HEK293 (cell line): Measurements from ENCODE around the gene NUDT13.

Experiments
- CTCF ChIA-PET: fragments of 350-600 bp; formaldehyde crosslinking; extraction: SDS; loops from one replicate; lab custom pipeline; 2021; ENCODE audit warnings: antibody characterized with exemption; lab: Yijun Ruan, JAX
- POLR2A ChIA-PET: fragments of 300-600 bp; formaldehyde crosslinking; extraction: SDS; loops from one replicate; lab custom pipeline; 2020; ENCODE audit warnings: antibody characterized with exemption, inconsistent platforms; lab: Yijun Ruan, JAX
- H3K27ac ChIP-seq: fragments of 200-500 bp; sonication (Bioruptor generic); 2 replicates; pipeline ENCODE4 v1.5.1; 2014; ENCODE audit warnings: low read depth, low read length, control low read depth, inconsistent platforms; ENCODE audit errors: extremely low read depth
- H3K36me3 ChIP-seq, 2 experiments: fragments of 200-500 bp in 1 of 2; sonication (Bioruptor generic) in 1 of 2; 1 replicate in 1 of 2; 2 replicates in 1 of 2; pipeline ENCODE4 v1.5.1; 2014 to 2017; ENCODE audit warnings: inconsistent platforms in 2 of 2, low read length in 2 of 2; ENCODE audit not compliant: control insufficient read depth in 2 of 2, insufficient read depth in 1 of 2
- H3K4me1 ChIP-seq: fragments of 200-500 bp; sonication (Bioruptor generic); 2 replicates; pipeline ENCODE4 v1.5.1; 2014; ENCODE audit warnings: mild to moderate bottlenecking, low read length, inconsistent platforms; ENCODE audit not compliant: control insufficient read depth, insufficient read depth
- H3K4me3 ChIP-seq: 2 replicates; pipeline ENCODE4 v1.5.1; 2011; ENCODE audit warnings: low read depth, mild to moderate bottlenecking, control low read depth, low read length, moderate library complexity
- H3K9me3 ChIP-seq: fragments of 200-500 bp; sonication (Bioruptor generic); 2 replicates; pipeline ENCODE4 v1.5.1; 2014; ENCODE audit warnings: low read depth, low read length, inconsistent platforms; ENCODE audit not compliant: control insufficient read depth, insufficient read depth
- KLF7 ChIP-seq: fragments of 450-650 bp; formaldehyde crosslinking; IDR thresholded peaks from 2 replicates; pipeline ENCODE4 v1.5.1; 2016; ENCODE audit warnings: missing biosample characterization, missing genetic modification characterization, borderline replicate concordance
- OVOL3 ChIP-seq: fragments of 450-650 bp; formaldehyde crosslinking; IDR thresholded peaks from 2 replicates; pipeline ENCODE4 v1.5.1; 2016; ENCODE audit warnings: missing biosample characterization, missing genetic modification characterization
- SCRT2 ChIP-seq: fragments of 450-650 bp; formaldehyde crosslinking; IDR thresholded peaks from 2 replicates; pipeline ENCODE4 v1.5.1; 2016; ENCODE audit warnings: missing biosample characterization, missing genetic modification characterization
- SP2 ChIP-seq: fragments of 450-650 bp; formaldehyde crosslinking; IDR thresholded peaks from 2 replicates; pipeline ENCODE4 v1.5.1; 2016; ENCODE audit warnings: missing biosample characterization, missing genetic modification characterization
- ZBTB17 ChIP-seq: fragments of 450-650 bp; formaldehyde crosslinking; IDR thresholded peaks from 2 replicates; pipeline ENCODE4 v1.5.1; 2016; ENCODE audit warnings: missing biosample characterization, missing genetic modification characterization
- ZNF174 ChIP-seq: fragments of 450-650 bp; formaldehyde crosslinking; IDR thresholded peaks from 2 replicates; pipeline ENCODE4 v1.5.0; 2017; ENCODE audit warnings: missing biosample characterization, mild to moderate bottlenecking, missing genetic modification characterization
- ZNF223 ChIP-seq: fragments of 450-650 bp; formaldehyde crosslinking; IDR thresholded peaks from 2 replicates; pipeline ENCODE4 v1.5.1; 2016; ENCODE audit warnings: missing biosample characterization, missing genetic modification characterization
- ZNF24 ChIP-seq: fragments of 450-650 bp; formaldehyde crosslinking; IDR thresholded peaks from 2 replicates; pipeline ENCODE4 v1.5.1; 2016; ENCODE audit warnings: missing biosample characterization, missing genetic modification characterization
- ZNF248 ChIP-seq: fragments of 450-650 bp; formaldehyde crosslinking; IDR thresholded peaks from 2 replicates; pipeline ENCODE4 v1.5.1; 2017; ENCODE audit warnings: missing biosample characterization, missing genetic modification characterization
- ZNF311 ChIP-seq: fragments of 450-650 bp; formaldehyde crosslinking; IDR thresholded peaks from 2 replicates; pipeline ENCODE4 v1.5.1; 2017; ENCODE audit warnings: missing biosample characterization, missing genetic modification characterization, borderline replicate concordance
- ZNF341 ChIP-seq: fragments of 450-650 bp; formaldehyde crosslinking; IDR thresholded peaks from 2 replicates; pipeline ENCODE4; 2016; ENCODE audit warnings: low read depth, missing biosample characterization, missing genetic modification characterization
- ZNF391 ChIP-seq: fragments of 450-650 bp; formaldehyde crosslinking; IDR thresholded peaks from 2 replicates; pipeline ENCODE4 v1.5.1; 2016; ENCODE audit warnings: low read depth, missing biosample characterization, missing genetic modification characterization, borderline replicate concordance
- ZNF510 ChIP-seq: fragments of 450-650 bp; formaldehyde crosslinking; IDR thresholded peaks from 2 replicates; pipeline ENCODE4 v1.5.1; 2018; ENCODE audit warnings: mild to moderate bottlenecking, missing genetic modification characterization, missing biosample characterization; ENCODE audit not compliant: insufficient replicate concordance
- ZNF514 ChIP-seq: fragments of 450-650 bp; formaldehyde crosslinking; IDR thresholded peaks from 2 replicates; pipeline ENCODE4 v1.5.1; 2016; ENCODE audit warnings: missing biosample characterization, missing genetic modification characterization
- ZNF639 ChIP-seq: fragments of 450-650 bp; formaldehyde crosslinking; IDR thresholded peaks from 2 replicates; pipeline ENCODE4 v1.5.1; 2016; ENCODE audit warnings: missing biosample characterization, missing genetic modification characterization
- ZNF664 ChIP-seq: fragments of 450-650 bp; formaldehyde crosslinking; IDR thresholded peaks from 2 replicates; pipeline ENCODE4 v1.5.1; 2016; ENCODE audit warnings: missing biosample characterization, missing genetic modification characterization
- ZNF791 ChIP-seq: fragments of 450-650 bp; formaldehyde crosslinking; IDR thresholded peaks from 2 replicates; pipeline ENCODE4 v1.5.1; 2016; ENCODE audit warnings: missing biosample characterization, missing genetic modification characterization
- ZSCAN16 ChIP-seq: fragments of 450-650 bp; formaldehyde crosslinking; IDR thresholded peaks from 2 replicates; pipeline ENCODE4 v1.5.1; 2016; ENCODE audit warnings: missing biosample characterization, missing genetic modification characterization
- TF ChIP-seq, protein P1 (sequence below): fragments of 450-650 bp; formaldehyde crosslinking; IDR thresholded peaks from 2 replicates; pipeline ENCODE4 v1.5.1; 2017; ENCODE audit warnings: missing biosample characterization, missing genetic modification characterization
- TF ChIP-seq, protein P2 (sequence below): fragments of 450-650 bp; formaldehyde crosslinking; IDR thresholded peaks from 2 replicates; pipeline ENCODE4 v1.5.1; 2016; ENCODE audit warnings: missing biosample characterization, missing genetic modification characterization, borderline replicate concordance

The NUDT13 gene

DNA sequence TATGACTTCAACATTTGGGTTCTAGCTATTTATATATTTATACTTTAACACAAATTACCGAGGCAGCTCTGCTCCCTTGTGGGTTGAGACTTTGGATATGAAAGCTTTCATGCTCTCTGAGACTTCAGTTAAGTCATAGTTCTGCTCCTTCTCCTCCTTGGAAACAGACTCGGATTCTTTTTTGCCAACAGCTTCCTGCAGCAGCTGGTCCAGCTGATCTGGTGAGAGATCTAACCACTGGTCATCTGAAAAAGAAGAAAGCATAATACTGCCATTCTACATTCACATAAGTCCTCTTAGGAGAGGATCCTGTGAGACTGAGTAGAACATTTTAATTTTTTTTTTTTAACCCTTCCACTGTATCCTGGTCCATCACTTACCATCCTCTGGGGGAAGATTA, 29.0 kb downstream of the NUDT13 start:
- no peaks in the 10 kb centered on the region for H3K4me1 ChIP-seq
- CTCF ChIA-PET, result interaction anchor here (2.6 kb wide), 1 partner anchor 19 kb away, joined by 12 read pairs; no protein-coding TSS in a partner anchor
- no peak overlapping the region for H3K27ac ChIP-seq
- no peaks in the 10 kb centered on the region for H3K9me3 ChIP-seq
- H3K4me3 ChIP-seq, result no peak overlapping the region
- TF ChIP-seq ZNF223 (tag by site-specific recombination) (no peak), ZNF510 (tag by site-specific recombination) (no peak)
- TF ChIP-seq, protein P1, sequence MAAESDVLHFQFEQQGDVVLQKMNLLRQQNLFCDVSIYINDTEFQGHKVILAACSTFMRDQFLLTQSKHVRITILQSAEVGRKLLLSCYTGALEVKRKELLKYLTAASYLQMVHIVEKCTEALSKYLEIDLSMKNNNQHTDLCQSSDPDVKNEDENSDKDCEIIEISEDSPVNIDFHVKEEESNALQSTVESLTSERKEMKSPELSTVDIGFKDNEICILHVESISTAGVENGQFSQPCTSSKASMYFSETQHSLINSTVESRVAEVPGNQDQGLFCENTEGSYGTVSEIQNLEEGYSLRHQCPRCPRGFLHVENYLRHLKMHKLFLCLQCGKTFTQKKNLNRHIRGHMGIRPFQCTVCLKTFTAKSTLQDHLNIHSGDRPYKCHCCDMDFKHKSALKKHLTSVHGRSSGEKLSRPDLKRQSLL, result no peak
- peaks cover 76 to 77% of the 10 kb centered on the region in 2 experiments for H3K36me3 ChIP-seq
- POLR2A ChIA-PET, result interaction anchor here (1.1 kb wide), 1 partner anchor 16 kb away, joined by 3 read pairs; no protein-coding TSS in a partner anchor

- CTCF ChIA-PET, result no interaction called here
- no peak for TF ChIP-seq OVOL3
- TF ChIP-seq ZNF248 (tag by site-specific recombination), result no peak
- TF ChIP-seq SP2 (tag by site-specific recombination), result no peak
- TF ChIP-seq SCRT2 (tag by site-specific recombination), result no peak
- TF ChIP-seq ZBTB17 (tag by site-specific recombination), result no peak
- TF ChIP-seq KLF7 (tag by site-specific recombination), result no peak
- TF ChIP-seq ZNF514 (tag by site-specific recombination), result no peak
- no peak for TF ChIP-seq ZNF664 (tag by site-specific recombination)
- TF ChIP-seq ZSCAN16, result no peak
- TF ChIP-seq, protein P2, sequence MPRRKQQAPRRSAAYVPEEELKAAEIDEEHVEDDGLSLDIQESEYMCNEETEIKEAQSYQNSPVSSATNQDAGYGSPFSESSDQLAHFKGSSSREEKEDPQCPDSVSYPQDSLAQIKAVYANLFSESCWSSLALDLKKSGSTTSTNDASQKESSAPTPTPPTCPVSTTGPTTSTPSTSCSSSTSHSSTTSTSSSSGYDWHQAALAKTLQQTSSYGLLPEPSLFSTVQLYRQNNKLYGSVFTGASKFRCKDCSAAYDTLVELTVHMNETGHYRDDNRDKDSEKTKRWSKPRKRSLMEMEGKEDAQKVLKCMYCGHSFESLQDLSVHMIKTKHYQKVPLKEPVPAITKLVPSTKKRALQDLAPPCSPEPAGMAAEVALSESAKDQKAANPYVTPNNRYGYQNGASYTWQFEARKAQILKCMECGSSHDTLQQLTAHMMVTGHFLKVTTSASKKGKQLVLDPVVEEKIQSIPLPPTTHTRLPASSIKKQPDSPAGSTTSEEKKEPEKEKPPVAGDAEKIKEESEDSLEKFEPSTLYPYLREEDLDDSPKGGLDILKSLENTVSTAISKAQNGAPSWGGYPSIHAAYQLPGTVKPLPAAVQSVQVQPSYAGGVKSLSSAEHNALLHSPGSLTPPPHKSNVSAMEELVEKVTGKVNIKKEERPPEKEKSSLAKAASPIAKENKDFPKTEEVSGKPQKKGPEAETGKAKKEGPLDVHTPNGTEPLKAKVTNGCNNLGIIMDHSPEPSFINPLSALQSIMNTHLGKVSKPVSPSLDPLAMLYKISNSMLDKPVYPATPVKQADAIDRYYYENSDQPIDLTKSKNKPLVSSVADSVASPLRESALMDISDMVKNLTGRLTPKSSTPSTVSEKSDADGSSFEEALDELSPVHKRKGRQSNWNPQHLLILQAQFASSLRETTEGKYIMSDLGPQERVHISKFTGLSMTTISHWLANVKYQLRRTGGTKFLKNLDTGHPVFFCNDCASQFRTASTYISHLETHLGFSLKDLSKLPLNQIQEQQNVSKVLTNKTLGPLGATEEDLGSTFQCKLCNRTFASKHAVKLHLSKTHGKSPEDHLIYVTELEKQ (tag by site-specific recombination), result no peak
- TF ChIP-seq ZNF391 (tag by site-specific recombination), result no peak
- no peak for TF ChIP-seq ZNF311
- no peak for TF ChIP-seq ZNF791 (tag by site-specific recombination)
- no peak for TF ChIP-seq ZNF341 (tag by site-specific recombination)
- TF ChIP-seq ZNF174 (tag by site-specific recombination), result no peak
- TF ChIP-seq ZNF639, result no peak
- TF ChIP-seq ZNF24 (tag by site-specific recombination), result no peak
- Histone ChIP-seq H3K36me3 (peaks cover 73 to 84% of the 10 kb centered on the region in 2 experiments), H3K4me3 (no peak overlapping the region), H3K4me1 (no peaks in the 10 kb centered on the region), H3K27ac (no peak overlapping the region), H3K9me3 (no peaks in the 10 kb centered on the region)
- POLR2A ChIA-PET, result interaction anchor here (1.1 kb wide), 1 partner anchor 45 kb away, joined by 4 read pairs; the partner anchor contains the start of gene P4HA1
Measured at GRCh38 chr10:73141603-73142002, 31.3 kb downstream of the NUDT13 start.
